Endothelial cell of umbilical vein (primary cell): ENCODE measurements around the gene SLC26A8.

ENCODE experiments used
- CTCF ChIP-seq, 2 donors: IDR thresholded peaks; 1 replicate in 1 of 2; 2 replicates in 1 of 2; pipeline ENCODE4 v1.5.1; 2011; ENCODE audit warnings: low read length in 2 of 2, mild to moderate bottlenecking in 2 of 2, moderate library complexity in 2 of 2, control low read depth in 1 of 2, inconsistent platforms in 1 of 2, low read depth in 1 of 2; ENCODE audit not compliant: insufficient read depth in 1 of 2; ENCODE audit errors: extremely low read depth in 1 of 2
- EZH2 ChIP-seq: IDR thresholded peaks from 2 replicates; pipeline ENCODE4 v1.6.1; 2012; ENCODE audit warnings: borderline replicate concordance, low read depth, mild to moderate bottlenecking, moderate library complexity, low read length, inconsistent platforms; ENCODE audit not compliant: severe bottlenecking
- FOS ChIP-seq: IDR thresholded peaks from 2 replicates; pipeline ENCODE4 v1.6.1; 2011; ENCODE audit warnings: mild to moderate bottlenecking, low read length, moderate library complexity, borderline replicate concordance; ENCODE audit not compliant: insufficient read depth
- GATA2 ChIP-seq: IDR thresholded peaks from 2 replicates; pipeline ENCODE4 v1.7.0; 2011; ENCODE audit warnings: low read depth, mild to moderate bottlenecking, moderate library complexity, mixed read lengths, low read length; ENCODE audit not compliant: insufficient read length, insufficient read depth
- MAX ChIP-seq: IDR thresholded peaks from 2 replicates; pipeline ENCODE4 v1.6.1; 2011; ENCODE audit not compliant: insufficient read depth, insufficient read length
- POLR2A ChIP-seq: IDR thresholded peaks from 2 replicates; pipeline ENCODE4 v1.6.1; 2012; ENCODE audit warnings: low read depth, mild to moderate bottlenecking, control low read depth, low read length
- POLR2AphosphoS5 ChIP-seq: IDR thresholded peaks from 2 replicates; pipeline ENCODE4 v1.6.1; 2012; ENCODE audit warnings: low read depth, mild to moderate bottlenecking, control low read depth, low read length, moderate library complexity; ENCODE audit not compliant: insufficient read depth

GRCh38 chr6:35896228-35896627 is 128.2 kb downstream of the SLC26A8 start:
- no peak for TF ChIP-seq EZH2
- no peak for TF ChIP-seq CTCF (IDR thresholded peaks at IDR 0.05; ENCODE audit: extremely low read depth in 1 of 2, insufficient read depth in 1 of 2, low read depth in 1 of 2, low read length in 2 of 2)
- no peak for TF ChIP-seq POLR2AphosphoS5
- no peak for TF ChIP-seq POLR2A
- no peak for TF ChIP-seq GATA2
- TF ChIP-seq FOS = no peak
- TF ChIP-seq MAX = no peak
